ENCODE results near the gene PCDHA12. TPM values are rescaled to one million over a fixed set of nuclear protein-coding genes. Genes with fewer than 3 reads are reported as not detected.
"Not testable (repeated sequence)": the region's sequence is repeated elsewhere in the genome, so short reads cannot be mapped to it uniquely, and the experiment has no call there.

PCDHA12 gene, protein sequence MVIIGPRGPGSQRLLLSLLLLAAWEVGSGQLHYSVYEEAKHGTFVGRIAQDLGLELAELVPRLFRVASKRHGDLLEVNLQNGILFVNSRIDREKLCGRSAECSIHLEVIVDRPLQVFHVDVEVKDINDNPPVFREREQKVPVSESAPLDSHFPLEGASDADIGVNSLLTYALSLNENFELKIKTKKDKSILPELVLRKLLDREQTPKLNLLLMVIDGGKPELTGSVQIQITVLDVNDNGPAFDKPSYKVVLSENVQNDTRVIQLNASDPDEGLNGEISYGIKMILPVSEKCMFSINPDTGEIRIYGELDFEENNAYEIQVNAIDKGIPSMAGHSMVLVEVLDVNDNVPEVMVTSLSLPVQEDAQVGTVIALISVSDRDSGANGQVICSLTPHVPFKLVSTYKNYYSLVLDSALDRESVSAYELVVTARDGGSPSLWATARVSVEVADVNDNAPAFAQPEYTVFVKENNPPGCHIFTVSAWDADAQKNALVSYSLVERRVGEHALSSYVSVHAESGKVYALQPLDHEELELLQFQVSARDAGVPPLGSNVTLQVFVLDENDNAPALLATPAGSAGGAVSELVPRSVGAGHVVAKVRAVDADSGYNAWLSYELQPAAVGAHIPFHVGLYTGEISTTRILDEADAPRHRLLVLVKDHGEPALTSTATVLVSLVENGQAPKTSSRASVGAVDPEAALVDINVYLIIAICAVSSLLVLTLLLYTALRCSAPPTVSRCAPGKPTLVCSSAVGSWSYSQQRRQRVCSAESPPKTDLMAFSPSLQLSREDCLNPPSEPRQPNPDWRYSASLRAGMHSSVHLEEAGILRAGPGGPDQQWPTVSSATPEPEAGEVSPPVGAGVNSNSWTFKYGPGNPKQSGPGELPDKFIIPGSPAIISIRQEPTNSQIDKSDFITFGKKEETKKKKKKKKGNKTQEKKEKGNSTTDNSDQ
- polyA plus RNA-seq (ENCODE audit: insufficient read length in 4 of 4), result under 1 TPM in 3 of 4 donors, not detected in 1; 0.07 to 0.14 (median 0.11) TPM

DNA sequence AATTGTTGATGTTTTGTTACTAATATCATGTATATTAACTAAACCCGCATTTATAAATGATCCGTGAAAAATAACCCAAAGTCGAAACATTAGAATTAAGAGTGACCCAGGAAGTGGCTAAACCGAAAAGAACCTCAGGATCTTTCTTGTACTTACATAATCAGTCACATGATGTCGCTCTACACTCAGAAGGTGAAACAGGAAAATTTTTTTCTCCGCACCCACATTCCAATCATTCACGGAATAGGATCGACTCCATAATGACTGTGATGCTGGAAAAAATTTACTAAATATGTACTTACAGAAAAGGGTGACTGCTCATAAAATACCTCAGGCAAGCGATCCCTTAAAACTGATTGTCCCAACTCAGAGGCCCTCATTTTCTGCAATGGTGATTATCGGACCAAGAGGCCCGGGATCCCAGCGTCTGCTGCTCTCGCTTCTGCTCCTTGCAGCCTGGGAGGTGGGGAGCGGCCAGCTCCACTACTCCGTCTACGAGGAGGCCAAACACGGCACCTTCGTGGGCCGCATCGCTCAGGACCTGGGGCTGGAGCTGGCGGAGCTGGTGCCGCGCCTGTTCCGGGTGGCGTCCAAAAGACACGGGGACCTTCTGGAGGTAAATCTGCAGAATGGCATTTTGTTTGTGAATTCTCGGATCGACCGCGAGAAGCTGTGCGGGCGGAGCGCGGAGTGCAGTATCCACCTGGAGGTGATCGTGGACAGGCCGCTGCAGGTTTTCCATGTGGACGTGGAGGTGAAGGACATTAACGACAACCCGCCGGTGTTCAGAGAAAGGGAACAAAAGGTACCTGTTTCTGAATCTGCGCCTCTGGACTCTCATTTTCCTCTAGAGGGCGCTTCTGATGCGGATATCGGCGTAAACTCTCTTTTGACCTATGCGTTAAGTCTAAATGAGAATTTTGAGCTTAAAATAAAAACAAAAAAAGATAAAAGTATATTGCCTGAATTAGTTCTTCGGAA is at the start of gene PCDHA12:
TSS of gene PCDHA12 (plus strand) at position 224 of the 981 bp plus-strand sequence. CDS start at position 389, 165 bp downstream.
- DNase-seq (ENCODE audit: low read depth in 4 of 4, low spot score in 2 of 4), result no peak

- no peak for DNase-seq (ENCODE audit: low read depth in 4 of 4, low spot score in 2 of 4)
Observed at GRCh38 chr5:140827704-140828361, 47.3 kb upstream of the PCDHA12 start, which contains the start of gene PCDHA6. TSS of gene PCDHA6 (plus strand) at chr5:140827960. CDS start at chr5:140828092, 132 bp downstream.

DNA sequence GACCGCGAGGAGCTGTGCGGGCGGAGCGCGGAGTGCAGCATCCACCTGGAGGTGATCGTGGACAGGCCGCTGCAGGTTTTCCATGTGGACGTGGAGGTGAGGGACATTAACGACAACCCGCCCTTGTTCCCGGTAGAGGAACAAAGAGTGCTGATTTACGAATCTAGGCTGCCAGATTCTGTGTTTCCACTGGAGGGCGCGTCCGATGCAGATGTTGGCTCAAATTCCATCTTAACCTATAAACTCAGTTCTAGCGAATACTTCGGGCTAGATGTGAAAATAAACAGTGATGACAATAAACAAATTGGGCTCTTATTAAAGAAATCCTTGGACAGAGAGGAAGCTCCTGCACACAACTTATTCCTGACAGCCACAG is 46.8 kb upstream of the PCDHA12 start:
- no peak for DNase-seq (ENCODE audit: low read depth in 4 of 4, low spot score in 2 of 4)

GRCh38 chr5:140829511-140830501 is 45.3 kb upstream of the PCDHA12 start:
- DNase-seq (ENCODE audit: low read depth in 4 of 4, low spot score in 2 of 4), result not testable (repeated sequence)

DNA sequence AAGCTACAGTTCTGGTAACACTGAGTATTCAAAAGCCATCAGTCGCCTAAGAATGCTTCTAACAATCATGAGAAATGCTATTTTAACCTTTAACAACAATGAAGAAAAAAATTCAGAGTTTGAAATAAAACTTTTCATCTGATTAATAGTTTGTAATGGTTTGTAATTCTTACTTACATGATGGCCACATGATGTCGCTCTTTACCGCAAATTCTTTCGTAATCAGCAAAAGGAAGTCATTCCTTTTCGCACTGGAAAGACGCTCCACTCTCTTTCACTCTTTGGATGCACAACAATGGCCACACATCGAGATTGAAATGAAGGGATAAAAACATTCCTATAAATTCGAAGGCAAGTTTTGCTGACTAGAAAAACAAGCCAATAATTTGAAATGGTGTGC is 41.1 kb upstream of the PCDHA12 start, which contains the start of gene PCDHA7:
TSS of gene PCDHA7 (plus strand) at position 277 of the 400 bp plus-strand sequence. CDS start at position 392, 115 bp downstream.
- no peak for DNase-seq (ENCODE audit: low read depth in 4 of 4, low spot score in 2 of 4)

GRCh38 chr5:140834439-140835008 is 40.6 kb upstream of the PCDHA12 start:
- DNase-seq (ENCODE audit: low read depth in 4 of 4, low spot score in 2 of 4), result not testable (repeated sequence)

DNA sequence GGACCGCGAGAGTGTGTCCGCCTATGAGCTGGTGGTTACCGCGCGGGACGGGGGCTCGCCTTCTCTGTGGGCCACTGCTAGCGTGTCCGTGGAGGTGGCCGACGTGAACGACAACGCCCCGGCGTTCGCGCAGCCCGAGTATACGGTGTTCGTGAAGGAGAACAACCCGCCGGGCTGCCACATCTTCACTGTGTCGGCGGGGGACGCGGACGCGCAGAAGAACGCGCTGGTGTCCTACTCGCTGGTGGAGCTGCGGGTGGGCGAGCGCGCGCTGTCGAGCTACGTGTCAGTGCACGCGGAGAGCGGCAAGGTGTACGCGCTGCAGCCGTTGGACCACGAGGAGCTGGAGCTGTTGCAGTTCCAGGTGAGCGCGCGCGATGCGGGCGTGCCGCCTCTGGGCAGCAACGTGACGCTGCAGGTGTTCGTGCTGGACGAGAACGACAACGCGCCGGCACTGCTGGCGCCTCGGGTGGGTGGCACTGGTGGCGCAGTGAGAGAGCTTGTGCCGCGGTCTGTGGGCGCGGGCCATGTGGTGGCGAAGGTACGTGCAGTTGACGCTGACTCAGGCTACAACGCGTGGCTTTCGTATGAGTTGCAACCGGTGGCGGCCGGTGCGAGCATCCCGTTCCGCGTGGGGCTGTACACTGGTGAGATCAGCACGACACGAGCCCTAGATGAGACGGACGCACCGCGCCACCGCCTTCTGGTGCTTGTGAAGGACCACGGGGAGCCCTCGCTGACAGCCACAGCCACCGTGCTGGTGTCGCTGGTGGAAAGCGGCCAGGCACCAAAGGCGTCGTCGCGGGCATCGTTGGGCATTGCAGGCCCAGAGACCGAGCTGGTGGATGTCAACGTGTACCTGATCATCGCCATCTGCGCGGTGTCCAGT is 39.2 kb upstream of the PCDHA12 start:
- DNase-seq (ENCODE audit: low read depth in 4 of 4, low spot score in 2 of 4), result no peak

DNA sequence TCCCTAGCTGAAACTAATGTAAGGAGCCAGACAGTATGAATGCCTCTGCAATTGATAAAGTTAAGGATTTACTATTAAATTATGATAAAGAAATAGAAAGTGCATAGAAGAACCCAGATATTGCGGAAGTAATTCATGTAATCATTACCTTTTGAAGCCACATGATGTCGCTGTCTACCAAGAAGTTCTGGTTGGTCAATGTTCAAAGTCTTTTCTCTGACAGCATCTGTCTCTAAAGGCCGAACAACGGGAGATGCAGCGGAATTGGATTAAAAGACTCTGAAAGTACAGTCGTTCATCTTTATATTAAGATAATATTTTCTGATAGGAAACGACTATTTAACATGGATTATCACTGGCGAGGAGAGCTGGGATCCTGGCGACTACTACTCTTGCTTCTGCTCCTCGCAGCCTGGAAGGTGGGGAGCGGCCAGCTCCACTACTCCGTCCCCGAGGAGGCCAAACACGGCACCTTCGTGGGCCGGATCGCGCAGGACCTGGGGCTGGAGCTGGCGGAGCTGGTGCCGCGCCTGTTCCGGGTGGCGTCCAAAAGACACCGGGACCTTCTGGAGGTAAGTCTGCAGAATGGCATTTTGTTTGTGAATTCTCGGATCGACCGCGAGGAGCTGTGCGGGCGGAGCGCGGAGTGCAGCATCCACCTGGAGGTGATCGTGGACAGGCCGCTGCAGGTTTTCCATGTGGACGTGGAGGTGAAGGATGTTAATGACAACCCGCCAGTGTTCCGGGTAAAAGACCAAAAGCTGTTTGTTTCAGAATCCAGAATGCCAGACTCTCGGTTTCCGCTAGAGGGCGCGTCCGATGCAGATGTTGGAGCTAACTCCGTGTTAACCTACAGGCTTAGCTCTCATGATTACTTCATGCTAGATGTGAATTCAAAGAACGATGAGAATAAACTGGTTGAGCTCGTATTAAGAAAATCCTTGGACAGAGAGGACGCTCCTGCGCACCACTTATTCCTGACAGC is 33.8 kb upstream of the PCDHA12 start, which contains the start of gene PCDHA8:
TSS of gene PCDHA8 (plus strand) at position 210 of the 985 bp plus-strand sequence. CDS start at position 345, 135 bp downstream.
- no peak for DNase-seq (ENCODE audit: low read depth in 4 of 4, low spot score in 2 of 4)

- DNase-seq (ENCODE audit: low read depth in 4 of 4, low spot score in 2 of 4), result no peak
Observed at GRCh38 chr5:140842798-140843733, 32.0 kb upstream of the PCDHA12 start.

GRCh38 chr5:140848139-140849102 is 26.7 kb upstream of the PCDHA12 start, which contains the start of gene PCDHA9:
TSS of gene PCDHA9 (plus strand) at chr5:140848382. CDS start at chr5:140848496, 114 bp downstream.
- not testable (repeated sequence) for DNase-seq (ENCODE audit: low read depth in 4 of 4, low spot score in 2 of 4)

- DNase-seq (ENCODE audit: low read depth in 4 of 4, low spot score in 2 of 4), result not testable (repeated sequence)
Observed at GRCh38 chr5:140849831-140850634, 25.1 kb upstream of the PCDHA12 start.
